Measurements from ENCODE around the gene KIF1A.

Gene KIF1A

DNA sequence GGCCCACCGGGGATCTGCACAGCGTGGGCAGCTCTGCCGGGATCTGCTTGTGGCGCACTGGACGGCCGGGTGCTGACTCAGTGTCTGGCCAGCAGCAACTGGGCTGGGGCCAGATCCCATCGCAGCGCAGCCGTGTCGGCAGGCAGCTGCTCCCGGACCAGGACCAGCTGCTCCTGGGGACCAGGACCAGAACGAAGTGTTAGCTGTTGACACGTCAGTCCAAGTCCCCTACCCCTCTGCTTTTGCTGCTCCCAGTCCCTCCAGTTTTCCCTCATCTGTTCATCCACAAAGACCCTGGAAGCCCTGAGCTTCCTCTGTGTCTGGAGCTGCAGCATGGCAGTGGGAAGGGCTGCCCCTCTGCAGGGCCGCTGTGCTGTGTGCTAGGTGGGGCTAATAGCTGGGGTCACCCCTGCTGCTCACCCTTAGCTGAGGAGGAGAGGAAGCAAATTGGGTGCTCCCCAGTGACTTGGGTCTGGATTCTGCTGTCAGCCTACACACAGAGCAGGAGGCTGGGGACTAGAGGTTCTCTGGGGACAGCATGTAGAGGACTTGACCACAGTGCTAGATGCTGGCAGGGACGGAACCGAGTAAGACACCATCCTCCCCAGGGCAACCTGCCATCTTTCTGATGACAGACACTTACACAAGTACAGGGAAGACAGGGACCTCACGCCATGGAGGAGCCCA lies 16.9 kb upstream of the KIF1A start:
- no peak overlapping the region for H3K9ac ChIP-seq (ENCODE audit: low read depth, low read length, poor library complexity, severe bottlenecking)
- no peaks in the 10 kb centered on the region for H3F3A ChIP-seq (ENCODE audit: low read depth)
- H3K36me3 ChIP-seq (ENCODE audit: insufficient read depth, low read length): no peaks in the 10 kb centered on the region
- no peaks in the 10 kb centered on the region for H3K79me2 ChIP-seq (ENCODE audit: insufficient read depth, low read length)
- H2AFZ ChIP-seq (ENCODE audit: low read length): no peak overlapping the region
- H3K4me3 ChIP-seq (ENCODE audit: low read length, poor library complexity, severe bottlenecking): no peak overlapping the region
- no peaks in the 10 kb centered on the region for H3K27me3 ChIP-seq (ENCODE audit: insufficient read depth, low read length, poor library complexity, severe bottlenecking)
- H4K20me1 ChIP-seq (ENCODE audit: insufficient read depth, low read length, poor library complexity, severe bottlenecking): no peaks in the 10 kb centered on the region
- H3K9me2 ChIP-seq (replicated peaks; ENCODE audit: low read depth, low read length): no peaks in the 10 kb centered on the region
- no peaks in the 10 kb centered on the region for H3K9me3 ChIP-seq (ENCODE audit: insufficient read depth, low read depth, low read length)
- H3K4me2 ChIP-seq (ENCODE audit: low read depth, low read length, poor library complexity, severe bottlenecking): no peak overlapping the region
- TF ChIP-seq, protein P1, sequence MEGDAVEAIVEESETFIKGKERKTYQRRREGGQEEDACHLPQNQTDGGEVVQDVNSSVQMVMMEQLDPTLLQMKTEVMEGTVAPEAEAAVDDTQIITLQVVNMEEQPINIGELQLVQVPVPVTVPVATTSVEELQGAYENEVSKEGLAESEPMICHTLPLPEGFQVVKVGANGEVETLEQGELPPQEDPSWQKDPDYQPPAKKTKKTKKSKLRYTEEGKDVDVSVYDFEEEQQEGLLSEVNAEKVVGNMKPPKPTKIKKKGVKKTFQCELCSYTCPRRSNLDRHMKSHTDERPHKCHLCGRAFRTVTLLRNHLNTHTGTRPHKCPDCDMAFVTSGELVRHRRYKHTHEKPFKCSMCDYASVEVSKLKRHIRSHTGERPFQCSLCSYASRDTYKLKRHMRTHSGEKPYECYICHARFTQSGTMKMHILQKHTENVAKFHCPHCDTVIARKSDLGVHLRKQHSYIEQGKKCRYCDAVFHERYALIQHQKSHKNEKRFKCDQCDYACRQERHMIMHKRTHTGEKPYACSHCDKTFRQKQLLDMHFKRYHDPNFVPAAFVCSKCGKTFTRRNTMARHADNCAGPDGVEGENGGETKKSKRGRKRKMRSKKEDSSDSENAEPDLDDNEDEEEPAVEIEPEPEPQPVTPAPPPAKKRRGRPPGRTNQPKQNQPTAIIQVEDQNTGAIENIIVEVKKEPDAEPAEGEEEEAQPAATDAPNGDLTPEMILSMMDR (conservative IDR thresholded peaks at IDR 0.05; ENCODE audit: low read length): no peak
- TF ChIP-seq EZH2phosphoT487 (IDR thresholded peaks at IDR 0.05; ENCODE audit: borderline replicate concordance): no peak
- H3K4me1 ChIP-seq (ENCODE audit: insufficient read depth, low read length, poor library complexity, severe bottlenecking): no peaks in the 10 kb centered on the region

GRCh38 chr2:240835528-240835927 lies 15.5 kb upstream of the KIF1A start:
- TF ChIP-seq, protein P1 (conservative IDR thresholded peaks at IDR 0.05; ENCODE audit: low read length): no peak
- TF ChIP-seq EZH2phosphoT487 (IDR thresholded peaks at IDR 0.05; ENCODE audit: borderline replicate concordance): no peak
- H3K4me1 ChIP-seq (ENCODE audit: insufficient read depth, low read length, poor library complexity, severe bottlenecking): no peaks in the 10 kb centered on the region
- H3K27me3 ChIP-seq (ENCODE audit: insufficient read depth, low read length, poor library complexity, severe bottlenecking): no peaks in the 10 kb centered on the region
- H3K79me2 ChIP-seq (ENCODE audit: insufficient read depth, low read length): no peaks in the 10 kb centered on the region
- H3F3A ChIP-seq (ENCODE audit: low read depth): no peaks in the 10 kb centered on the region
- no peaks in the 10 kb centered on the region for H3K36me3 ChIP-seq (ENCODE audit: insufficient read depth, low read length)
- no peak overlapping the region for H2AFZ ChIP-seq (ENCODE audit: low read length)
- H3K9me3 ChIP-seq (ENCODE audit: insufficient read depth, low read depth, low read length): no peaks in the 10 kb centered on the region
- H4K20me1 ChIP-seq (ENCODE audit: insufficient read depth, low read length, poor library complexity, severe bottlenecking): no peaks in the 10 kb centered on the region
- no peak overlapping the region for H3K4me2 ChIP-seq (ENCODE audit: low read depth, low read length, poor library complexity, severe bottlenecking)
- no peak overlapping the region for H3K9ac ChIP-seq (ENCODE audit: low read depth, low read length, poor library complexity, severe bottlenecking)
- H3K4me3 ChIP-seq (ENCODE audit: low read length, poor library complexity, severe bottlenecking): no peak overlapping the region
- no peaks in the 10 kb centered on the region for H3K9me2 ChIP-seq (replicated peaks; ENCODE audit: low read depth, low read length)

DNA sequence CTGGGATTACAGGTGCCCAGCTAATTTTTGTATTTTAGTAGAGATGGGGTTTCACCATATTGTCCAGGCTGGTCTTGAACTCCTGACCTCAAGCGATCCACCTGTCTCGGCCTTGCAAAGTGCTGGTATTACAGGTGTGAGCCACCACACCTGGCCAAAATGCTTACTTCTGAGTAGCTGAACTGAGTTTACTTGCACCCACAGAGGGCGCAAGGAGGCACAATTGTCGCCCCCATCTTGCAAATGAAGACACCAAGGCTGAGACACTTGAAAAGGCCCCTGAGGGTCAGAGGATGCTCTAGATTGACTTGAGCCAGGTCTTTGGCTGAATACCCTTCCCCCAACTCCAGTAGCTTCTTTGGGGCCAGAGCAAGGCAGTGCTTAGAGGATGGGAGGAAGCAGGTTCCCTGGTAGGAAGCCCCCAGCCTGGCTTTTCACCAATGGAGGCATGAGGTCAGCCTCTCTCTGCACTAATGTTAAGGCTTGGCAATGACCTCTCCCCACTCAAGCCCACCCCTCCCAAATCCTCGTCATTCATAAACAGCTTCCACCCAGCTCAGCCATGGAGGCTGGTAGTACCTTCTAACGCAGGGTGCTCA lies 14.5 kb upstream of the KIF1A start:
- Histone ChIP-seq H3K9me2 (replicated peaks; ENCODE audit: low read depth, low read length) (no peaks in the 10 kb centered on the region), H4K20me1 (ENCODE audit: insufficient read depth, low read length, poor library complexity, severe bottlenecking) (no peaks in the 10 kb centered on the region), H3K4me3 (ENCODE audit: low read length, poor library complexity, severe bottlenecking) (no peak overlapping the region), H3K4me2 (ENCODE audit: low read depth, low read length, poor library complexity, severe bottlenecking) (no peak overlapping the region), H3K79me2 (ENCODE audit: insufficient read depth, low read length) (no peaks in the 10 kb centered on the region), H2AFZ (ENCODE audit: low read length) (no peak overlapping the region), H3K27me3 (ENCODE audit: insufficient read depth, low read length, poor library complexity, severe bottlenecking) (no peaks in the 10 kb centered on the region), H3K9ac (ENCODE audit: low read depth, low read length, poor library complexity, severe bottlenecking) (no peak overlapping the region), H3K9me3 (ENCODE audit: insufficient read depth, low read depth, low read length) (no peaks in the 10 kb centered on the region), H3K36me3 (ENCODE audit: insufficient read depth, low read length) (no peaks in the 10 kb centered on the region), H3F3A (ENCODE audit: low read depth) (no peaks in the 10 kb centered on the region), H3K4me1 (ENCODE audit: insufficient read depth, low read length, poor library complexity, severe bottlenecking) (no peaks in the 10 kb centered on the region)
- no peak for TF ChIP-seq EZH2phosphoT487 (IDR thresholded peaks at IDR 0.05; ENCODE audit: borderline replicate concordance)
- TF ChIP-seq, protein P1 (conservative IDR thresholded peaks at IDR 0.05; ENCODE audit: low read length): no peak
